ENCODE results near the gene MFSD12. TPM values are rescaled to one million over a fixed set of nuclear protein-coding genes. Genes with fewer than 3 reads are reported as not detected.

Gene MFSD12
- total and polyA plus RNA-seq, 9 donors, result 17.4 to 104 (median 36.4) TPM

DNA sequence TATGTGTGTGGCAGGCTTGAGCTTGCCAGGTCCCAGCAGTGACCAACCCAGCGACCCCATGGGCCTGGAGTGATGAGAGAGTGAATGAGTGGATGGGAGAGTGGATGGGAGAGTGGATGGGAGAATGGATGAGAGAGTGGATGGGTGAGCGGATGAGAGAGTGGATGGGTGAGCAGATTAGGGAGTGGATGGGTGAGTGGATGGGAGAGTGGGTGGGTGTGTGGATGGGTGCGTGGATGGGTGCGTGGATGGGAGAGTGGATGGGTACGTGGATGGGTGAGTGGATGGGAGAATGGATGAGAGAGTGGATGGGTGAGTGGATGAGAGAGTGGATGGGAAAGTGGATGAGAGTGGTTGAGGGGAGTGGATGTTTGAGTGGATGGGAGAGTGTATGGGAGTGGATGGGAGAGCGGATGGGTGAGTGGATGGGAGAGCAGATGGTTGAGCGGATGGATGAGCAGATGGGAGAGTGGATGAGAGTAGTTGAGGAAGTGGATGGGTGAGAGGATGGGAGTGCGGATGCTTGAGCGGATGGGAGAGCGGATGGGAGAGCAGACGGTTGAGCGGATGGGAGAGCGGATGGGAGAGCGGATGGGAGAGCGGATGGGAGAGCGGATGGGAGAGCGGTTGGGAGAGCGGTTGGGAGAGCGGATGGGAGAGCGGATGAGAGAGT, 28.7 kb downstream of the MFSD12 start:
- no peak for DNase-seq
- no peaks in the 10 kb centered on the region for H3K27me3 ChIP-seq
- TF ChIP-seq POLR2A (IDR thresholded peaks at IDR 0.05) (no peak), EP300 (IDR thresholded peaks at IDR 0.05) (no peak)
- TF ChIP-seq, protein P1, sequence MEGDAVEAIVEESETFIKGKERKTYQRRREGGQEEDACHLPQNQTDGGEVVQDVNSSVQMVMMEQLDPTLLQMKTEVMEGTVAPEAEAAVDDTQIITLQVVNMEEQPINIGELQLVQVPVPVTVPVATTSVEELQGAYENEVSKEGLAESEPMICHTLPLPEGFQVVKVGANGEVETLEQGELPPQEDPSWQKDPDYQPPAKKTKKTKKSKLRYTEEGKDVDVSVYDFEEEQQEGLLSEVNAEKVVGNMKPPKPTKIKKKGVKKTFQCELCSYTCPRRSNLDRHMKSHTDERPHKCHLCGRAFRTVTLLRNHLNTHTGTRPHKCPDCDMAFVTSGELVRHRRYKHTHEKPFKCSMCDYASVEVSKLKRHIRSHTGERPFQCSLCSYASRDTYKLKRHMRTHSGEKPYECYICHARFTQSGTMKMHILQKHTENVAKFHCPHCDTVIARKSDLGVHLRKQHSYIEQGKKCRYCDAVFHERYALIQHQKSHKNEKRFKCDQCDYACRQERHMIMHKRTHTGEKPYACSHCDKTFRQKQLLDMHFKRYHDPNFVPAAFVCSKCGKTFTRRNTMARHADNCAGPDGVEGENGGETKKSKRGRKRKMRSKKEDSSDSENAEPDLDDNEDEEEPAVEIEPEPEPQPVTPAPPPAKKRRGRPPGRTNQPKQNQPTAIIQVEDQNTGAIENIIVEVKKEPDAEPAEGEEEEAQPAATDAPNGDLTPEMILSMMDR (IDR thresholded peaks at IDR 0.05), result no peak
- H3K4me3 ChIP-seq, result no peak overlapping the region
- no peaks in the 10 kb centered on the region for H3K9me3 ChIP-seq
- no peaks in the 10 kb centered on the region for H3K36me3 ChIP-seq
- WGBS, 3 donors, result 90 to 94% (median 94%) methylated on average over 20 of the region's 20 CpGs
- no peak overlapping the region for H3K27ac ChIP-seq
- intact Hi-C loops (cut with DNase I), result no loop called here
- H3K4me1 ChIP-seq (ENCODE audit: insufficient read depth), result peaks cover 2% of the 10 kb centered on the region

DNA sequence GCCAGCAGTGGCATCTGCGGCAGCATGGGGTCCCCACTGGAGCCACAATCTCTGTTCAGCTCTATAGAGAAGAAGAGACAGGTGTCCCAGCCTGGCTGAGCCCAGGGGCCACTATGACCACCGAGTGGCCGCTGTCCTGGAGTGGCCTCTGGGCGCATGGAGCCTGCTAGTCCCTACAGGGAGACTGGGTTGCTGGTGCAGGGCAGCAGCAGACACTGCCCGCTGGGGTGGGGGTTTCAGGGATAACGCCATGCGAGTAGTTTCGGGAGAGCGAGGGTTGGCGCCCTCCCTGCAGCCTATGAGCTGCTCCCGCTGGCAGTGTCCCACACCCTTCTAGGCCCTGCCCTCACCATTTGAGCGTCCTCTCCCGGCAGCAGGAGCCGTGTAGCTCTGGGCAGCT, 29.3 kb downstream of the MFSD12 start:
- no peak overlapping the region for H3K27ac ChIP-seq
- no peak overlapping the region for H3K4me3 ChIP-seq
- TF ChIP-seq, protein P1 (IDR thresholded peaks at IDR 0.05), result no peak
- TF ChIP-seq POLR2A (IDR thresholded peaks at IDR 0.05), result no peak
- no peak for TF ChIP-seq EP300 (IDR thresholded peaks at IDR 0.05)
- H3K9me3 ChIP-seq, result no peaks in the 10 kb centered on the region
- intact Hi-C loops (cut with DNase I), result no loop called here
- DNase-seq, result no peak
- 94 to 99% (median 98%) methylated on average over 14 of the region's 14 CpGs for WGBS, 3 donors
- H3K4me1 ChIP-seq (ENCODE audit: insufficient read depth), result no peaks in the 10 kb centered on the region
- H3K36me3 ChIP-seq, result no peaks in the 10 kb centered on the region
- H3K27me3 ChIP-seq, result no peaks in the 10 kb centered on the region

DNA sequence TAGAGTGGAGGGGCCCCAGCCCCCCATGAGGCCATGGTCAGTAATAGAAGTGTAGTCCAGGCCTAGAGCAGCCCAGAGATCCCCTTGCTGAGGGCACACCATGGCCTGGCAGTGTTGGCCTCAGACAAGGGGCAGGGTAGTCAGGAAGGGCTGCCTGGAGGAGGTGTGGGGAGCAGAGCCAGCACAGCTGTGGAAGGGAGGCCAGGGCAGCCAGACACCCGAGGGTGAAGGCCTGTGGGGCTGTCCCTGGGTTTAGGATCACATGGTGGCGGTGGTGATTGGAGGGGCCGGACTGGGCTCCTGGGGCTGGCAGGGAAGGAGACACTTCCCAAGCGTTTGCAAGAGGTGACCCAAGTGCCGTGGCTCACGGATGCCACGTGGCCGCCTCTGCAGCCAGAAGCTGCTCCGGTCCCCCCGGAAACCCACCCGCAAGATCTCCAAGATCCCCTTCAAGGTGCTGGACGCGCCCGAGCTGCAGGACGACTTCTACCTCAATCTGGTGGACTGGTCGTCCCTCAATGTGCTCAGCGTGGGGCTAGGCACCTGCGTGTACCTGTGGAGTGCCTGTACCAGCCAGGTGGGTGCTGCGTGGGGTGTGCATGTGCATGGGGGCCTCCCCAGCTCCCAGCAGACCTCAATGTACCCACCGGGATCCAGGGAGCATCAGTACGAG, 30.0 kb downstream of the MFSD12 start:
- no peaks in the 10 kb centered on the region for H3K36me3 ChIP-seq
- DNase-seq, result no peak
- no peaks in the 10 kb centered on the region for H3K9me3 ChIP-seq
- intact Hi-C loops (cut with DNase I), result no loop called here
- H3K4me3 ChIP-seq, result no peak overlapping the region
- H3K4me1 ChIP-seq (ENCODE audit: insufficient read depth), result no peaks in the 10 kb centered on the region
- no peak for TF ChIP-seq POLR2A (IDR thresholded peaks at IDR 0.05)
- TF ChIP-seq, protein P1 (IDR thresholded peaks at IDR 0.05), result no peak
- TF ChIP-seq EP300 (IDR thresholded peaks at IDR 0.05), result no peak
- H3K27me3 ChIP-seq, result no peaks in the 10 kb centered on the region
- no peak overlapping the region for H3K27ac ChIP-seq
- WGBS, 3 donors, result 93 to 94% (median 94%) methylated on average over 20 to 21 of the region's 21 CpGs

DNA sequence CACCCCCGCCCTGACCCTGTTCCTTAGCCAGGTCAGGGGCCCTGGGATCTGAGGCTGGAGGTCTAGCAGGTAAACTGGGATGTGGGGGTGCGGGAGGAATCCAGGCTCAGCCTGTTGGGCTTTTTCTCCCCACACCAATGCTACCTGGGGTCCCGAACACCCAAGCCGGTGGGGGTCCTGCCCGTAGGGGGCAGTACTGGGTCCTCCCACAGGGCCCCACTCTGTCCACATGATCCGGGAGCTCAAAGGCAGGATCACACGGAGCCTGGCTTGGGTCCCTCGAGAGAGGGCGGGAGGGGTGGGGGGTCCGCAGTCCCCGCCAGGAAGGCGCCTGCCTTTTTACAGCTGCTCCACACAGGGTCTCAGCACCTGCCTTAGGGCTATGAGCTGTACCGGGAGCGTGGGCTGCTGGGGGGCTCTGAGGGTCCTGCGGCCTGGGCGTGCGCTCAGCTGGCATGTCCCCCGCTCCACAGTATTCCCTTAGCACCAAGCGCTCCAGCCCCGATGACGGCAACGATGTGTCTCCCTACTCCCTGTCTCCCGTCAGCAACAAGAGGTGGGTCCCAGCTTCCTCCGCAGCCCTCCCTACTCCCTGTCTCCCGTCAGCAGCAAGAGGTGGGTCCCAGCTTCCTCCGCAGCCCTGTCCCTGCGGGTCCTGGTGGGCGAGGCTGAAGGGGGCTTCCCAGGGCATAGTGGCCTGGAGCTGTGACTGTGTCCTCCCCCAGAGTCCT, 30.7 kb downstream of the MFSD12 start:
- intact Hi-C loops (cut with DNase I), result no loop called here
- H3K27me3 ChIP-seq, result no peaks in the 10 kb centered on the region
- no peak overlapping the region for H3K27ac ChIP-seq
- H3K4me3 ChIP-seq, result no peak overlapping the region
- WGBS, 3 donors, result 87 to 90% (median 87%) methylated on average over 20 to 28 of the region's 28 CpGs
- peak in 1 of 5 donors; percentile 19 for DNase-seq
- no peaks in the 10 kb centered on the region for H3K4me1 ChIP-seq (ENCODE audit: insufficient read depth)
- TF ChIP-seq POLR2A (IDR thresholded peaks at IDR 0.05) (no peak), EP300 (IDR thresholded peaks at IDR 0.05) (no peak)
- TF ChIP-seq, protein P1 (IDR thresholded peaks at IDR 0.05), result no peak
- no peaks in the 10 kb centered on the region for H3K36me3 ChIP-seq
- H3K9me3 ChIP-seq, result no peaks in the 10 kb centered on the region
